ENCODE data around the gene DNAAF2. TPM values are rescaled to one million over a fixed set of nuclear protein-coding genes. Genes with fewer than 3 reads are reported as not detected.

DNAAF2 gene
- total RNA-seq, 1 experiment from 2014 or later, result 13.7 TPM

- TF ChIP-seq CTCF (conservative IDR thresholded peaks at IDR 0.05; ENCODE audit: low read depth, low read length), result no peak
- no peak for TF ChIP-seq EZH2 (IDR thresholded peaks at IDR 0.05; ENCODE audit: borderline replicate concordance, low read depth, low read length, poor library complexity, severe bottlenecking)
- intact Hi-C loops (cut with micrococcal nuclease; ENCODE audit: unreplicated experiment), result no loop called here
- ChIA-PET CTCF (no interaction called here), POLR2A (ENCODE audit: low non-redundant PET) (no interaction called here)
- Histone ChIP-seq H3K4me1 (ENCODE audit: insufficient read depth, low read length, poor library complexity, severe bottlenecking) (no peaks in the 10 kb centered on the region), H3K9me3 (ENCODE audit: low read depth, low read length, poor library complexity, severe bottlenecking) (no peaks in the 10 kb centered on the region), H3K27me3 (replicated peaks; ENCODE audit: insufficient read depth, low read depth, low read length, poor library complexity) (no peaks in the 10 kb centered on the region), H3K4me3 (ENCODE audit: low read depth, low read length, poor library complexity, severe bottlenecking) (no peak overlapping the region), H3K36me3 (ENCODE audit: insufficient read depth, low read length, poor library complexity, severe bottlenecking) (no peaks in the 10 kb centered on the region), H3K27ac (ENCODE audit: low read depth, low read length, poor library complexity, severe bottlenecking) (no peak overlapping the region)
- BruUV-seq (replicated peaks), result no TSS peak
- DNase-seq (ENCODE audit: low spot score), result no peak
These were observed 42.0 kb downstream of the DNAAF2 start for GRCh38 chr14:49593016-49593415.

GRCh38 chr14:49589387-49589786, 45.7 kb downstream of the DNAAF2 start:
- Histone ChIP-seq H3K27ac (ENCODE audit: low read depth, low read length, poor library complexity, severe bottlenecking) (no peak overlapping the region), H3K36me3 (ENCODE audit: insufficient read depth, low read length, poor library complexity, severe bottlenecking) (peaks cover 5% of the 10 kb centered on the region), H3K4me1 (ENCODE audit: insufficient read depth, low read length, poor library complexity, severe bottlenecking) (peaks cover 4% of the 10 kb centered on the region), H3K4me3 (ENCODE audit: low read depth, low read length, poor library complexity, severe bottlenecking) (no peak overlapping the region), H3K27me3 (replicated peaks; ENCODE audit: insufficient read depth, low read depth, low read length, poor library complexity) (no peaks in the 10 kb centered on the region), H3K9me3 (ENCODE audit: low read depth, low read length, poor library complexity, severe bottlenecking) (no peaks in the 10 kb centered on the region)
- no TSS peak for BruUV-seq (replicated peaks)
- no peak for DNase-seq (ENCODE audit: low spot score)
- POLR2A ChIA-PET (ENCODE audit: low non-redundant PET), result no interaction called here
- TF ChIP-seq EZH2 (IDR thresholded peaks at IDR 0.05; ENCODE audit: borderline replicate concordance, low read depth, low read length, poor library complexity, severe bottlenecking) (no peak), CTCF (conservative IDR thresholded peaks at IDR 0.05; ENCODE audit: low read depth, low read length) (no peak)
- intact Hi-C loops (cut with micrococcal nuclease; ENCODE audit: unreplicated experiment), result no loop called here
- CTCF ChIA-PET, result no interaction called here

GRCh38 chr14:49586673-49587460, 48.2 kb downstream of the DNAAF2 start:
- ChIA-PET CTCF (interaction anchor here (0.5 to 1.5 kb wide), 6 partner anchors 8 to 605 kb away, joined by 3 to 5 read pairs (median 4); partner anchors contain the start of genes LRR1, MGAT2 and RPL36AL), POLR2A (ENCODE audit: low non-redundant PET) (interaction anchor here (0.6 to 0.8 kb wide), 3 partner anchors 19 to 1561 kb away, joined by 3 to 4 read pairs (median 3); no protein-coding TSS in a partner anchor)
- Histone ChIP-seq H3K4me1 (ENCODE audit: insufficient read depth, low read length, poor library complexity, severe bottlenecking) (peaks cover 21% of the 10 kb centered on the region), H3K27ac (ENCODE audit: low read depth, low read length, poor library complexity, severe bottlenecking) (peak overlapping the region; percentile 87), H3K27me3 (replicated peaks; ENCODE audit: insufficient read depth, low read depth, low read length, poor library complexity) (no peaks in the 10 kb centered on the region), H3K36me3 (ENCODE audit: insufficient read depth, low read length, poor library complexity, severe bottlenecking) (peaks cover 30% of the 10 kb centered on the region), H3K4me3 (ENCODE audit: low read depth, low read length, poor library complexity, severe bottlenecking) (peak overlapping the region; percentile 76), H3K9me3 (ENCODE audit: low read depth, low read length, poor library complexity, severe bottlenecking) (no peaks in the 10 kb centered on the region)
- BruUV-seq (replicated peaks), result no TSS peak
- TF ChIP-seq CTCF (conservative IDR thresholded peaks at IDR 0.05; ENCODE audit: low read depth, low read length) (peak; percentile 91), EZH2 (IDR thresholded peaks at IDR 0.05; ENCODE audit: borderline replicate concordance, low read depth, low read length, poor library complexity, severe bottlenecking) (no peak)
- intact Hi-C loops (cut with micrococcal nuclease; ENCODE audit: unreplicated experiment), result no loop called here
- DNase-seq (ENCODE audit: low spot score), result peak; percentile 89

All from A673 (cell line).